Hematopoietic multipotent progenitor cell (in vitro differentiated cells): ENCODE measurements around the gene MR1. TPM values are rescaled to one million over a fixed set of nuclear protein-coding genes. Genes with fewer than 3 reads are reported as not detected.
A peak's percentile ranks its signal among the peaks of the same experiment; 100 is the strongest.

Experiments
- DNase-seq, 3 donors: peaks; one replicate each; pipeline ENCODE4 v3.0.0-alpha.2; 2011 to 2015; ENCODE audit warnings: low read depth in 2 of 3, low spot score in 2 of 3
- total RNA-seq: library from RNA; depleted of rRNA; stranded (reverse); fragments of >200 nt; gene quantifications from one replicate; pipeline ENCODE4 v1.2.3, GENCODE V29; 2012

The MR1 gene
- 15.1 TPM for total RNA-seq

DNA sequence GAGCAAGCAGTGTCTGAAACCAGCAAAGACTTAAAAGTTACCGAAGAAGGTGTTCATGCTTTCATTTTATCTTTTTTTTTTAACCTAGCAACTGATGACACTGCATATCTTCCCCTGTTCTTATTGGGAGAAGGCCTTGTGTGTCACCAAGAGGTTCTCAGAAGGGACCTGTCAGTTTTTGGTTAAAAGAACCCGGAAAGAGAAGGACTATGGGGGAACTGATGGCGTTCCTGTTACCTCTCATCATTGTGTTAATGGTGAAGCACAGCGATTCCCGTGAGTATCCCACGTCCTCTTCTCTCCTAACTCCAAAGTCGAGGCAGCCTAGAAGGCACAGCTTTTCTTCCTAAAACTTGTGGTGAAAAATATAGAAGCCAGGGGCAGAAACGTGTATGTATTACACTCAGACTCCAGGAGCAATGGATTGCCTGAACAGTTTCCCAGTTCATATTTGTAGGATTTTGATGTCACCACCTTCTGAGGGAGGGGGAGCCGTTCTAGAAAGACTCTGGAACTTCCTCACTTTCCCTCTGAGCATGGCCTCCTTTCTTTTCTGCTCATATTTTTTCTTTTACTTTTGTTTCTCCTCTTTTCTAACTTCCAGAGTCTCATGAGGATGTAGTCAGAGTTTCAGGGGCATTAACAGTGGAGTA lies at the start of gene MR1:
Gene MR1 (plus strand): TSS at position 185 of the 653 bp plus-strand sequence. CDS start 25 bp downstream, at position 210.
- peak; percentile 52 to 96 (median 86) for DNase-seq

- DNase-seq, result no peak
These were observed 45.5 kb upstream of the MR1 start for GRCh38 chr1:180988253-180988752.

DNA sequence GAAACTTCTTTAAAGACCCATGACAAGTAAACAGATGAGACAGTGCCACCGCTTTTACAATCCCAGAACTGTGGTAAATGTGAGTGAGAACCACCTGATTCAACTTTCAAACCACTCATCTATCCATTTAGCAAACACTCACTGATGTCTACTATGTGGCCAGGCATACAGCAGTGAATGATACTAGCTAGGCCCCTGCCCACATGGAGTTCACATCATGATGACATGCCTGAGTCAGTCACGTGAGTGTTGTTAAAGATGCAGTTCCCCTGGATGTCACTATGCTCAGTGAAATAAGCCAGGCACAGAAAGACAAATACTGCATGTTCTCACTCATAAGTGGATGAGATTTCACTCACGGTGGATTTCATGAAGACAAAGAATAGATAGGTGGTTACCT lies 39.5 kb upstream of the MR1 start:
- no peak for DNase-seq

- no peak for DNase-seq
These were observed 35.8 kb upstream of the MR1 start for GRCh38 chr1:180997843-180998504.

DNA sequence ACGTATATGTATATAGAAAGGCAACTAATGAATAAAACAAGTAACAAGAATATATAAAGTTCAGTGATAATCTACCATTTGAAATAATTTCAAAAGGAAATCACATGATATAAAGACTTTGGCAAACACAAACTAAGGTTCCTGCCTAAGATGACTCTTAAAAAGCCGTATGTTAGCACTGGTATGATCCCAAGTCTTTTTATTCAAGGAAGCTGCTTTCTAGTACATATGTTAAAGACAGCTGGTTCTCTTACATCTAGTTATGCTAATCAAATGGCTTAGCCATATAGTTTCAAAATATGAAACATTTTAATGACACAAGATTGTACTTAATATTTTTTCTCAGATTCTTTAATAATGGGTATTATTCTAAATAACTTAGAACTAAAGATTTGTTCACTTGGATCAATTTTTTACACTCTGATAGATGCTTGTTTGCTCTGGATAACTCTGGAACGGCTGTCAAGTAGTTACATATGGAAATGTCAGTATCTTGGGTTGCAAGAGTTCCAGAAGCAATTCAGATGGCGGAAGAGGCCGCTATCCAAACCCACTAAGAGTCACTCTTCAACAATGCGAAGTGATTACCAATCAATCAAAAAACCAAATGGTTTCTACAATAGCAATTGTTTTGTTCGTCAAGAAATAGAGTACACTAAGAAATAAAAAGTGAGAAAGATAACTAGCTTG lies 32.5 kb upstream of the MR1 start:
- DNase-seq, result no peak

- DNase-seq, result no peak
These were observed 31.1 kb upstream of the MR1 start for GRCh38 chr1:181002582-181003172.

GRCh38 chr1:181010789-181011188 lies 23.0 kb upstream of the MR1 start:
- DNase-seq, result no peak

DNA sequence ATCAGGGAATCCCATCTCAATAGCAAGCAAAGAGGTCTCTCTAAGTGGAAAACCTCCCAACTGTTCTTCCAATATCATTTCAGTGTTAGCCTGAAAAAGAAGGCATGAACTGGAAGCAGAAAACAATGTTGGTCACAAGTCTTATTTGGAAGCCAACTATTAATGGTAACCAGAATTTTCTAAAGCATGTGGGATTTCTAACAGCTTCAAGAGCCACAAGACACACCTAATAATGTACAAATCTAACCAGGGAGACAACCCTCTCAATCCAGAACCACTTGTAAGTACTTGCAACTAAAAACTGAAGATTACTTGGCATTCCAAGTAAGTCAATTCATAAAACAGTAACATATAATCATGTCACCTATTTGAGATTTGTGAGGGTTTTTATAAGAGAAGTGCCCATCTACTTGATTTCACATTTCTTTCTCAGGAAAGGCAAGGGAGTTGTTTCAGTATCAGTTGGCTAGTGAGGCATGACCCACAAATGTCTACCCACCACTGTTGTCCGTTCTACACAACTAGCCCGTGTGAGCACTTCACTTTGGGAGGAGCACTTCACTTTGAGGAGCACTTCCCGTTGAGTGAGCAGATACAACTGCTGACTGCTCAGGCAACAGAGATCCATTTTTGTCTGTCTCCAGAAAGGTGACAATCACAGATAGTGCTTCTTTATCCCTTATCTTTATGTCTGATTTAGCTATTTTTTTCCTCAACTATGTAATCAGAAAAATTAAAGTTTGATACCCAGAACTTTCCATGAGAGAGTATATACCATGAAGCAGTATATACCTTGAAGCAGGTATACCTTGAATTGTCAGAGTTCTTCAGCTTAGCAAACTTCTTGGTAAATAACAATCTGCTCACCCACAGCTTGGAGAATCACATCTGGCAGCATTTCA lies 22.2 kb upstream of the MR1 start:
- no peak for DNase-seq

GRCh38 chr1:181012203-181012745 lies 21.5 kb upstream of the MR1 start:
- no peak for DNase-seq

GRCh38 chr1:181013144-181013543 lies 20.6 kb upstream of the MR1 start:
- peak in 2 of 3 donors; percentile 24 to 51 for DNase-seq

DNA sequence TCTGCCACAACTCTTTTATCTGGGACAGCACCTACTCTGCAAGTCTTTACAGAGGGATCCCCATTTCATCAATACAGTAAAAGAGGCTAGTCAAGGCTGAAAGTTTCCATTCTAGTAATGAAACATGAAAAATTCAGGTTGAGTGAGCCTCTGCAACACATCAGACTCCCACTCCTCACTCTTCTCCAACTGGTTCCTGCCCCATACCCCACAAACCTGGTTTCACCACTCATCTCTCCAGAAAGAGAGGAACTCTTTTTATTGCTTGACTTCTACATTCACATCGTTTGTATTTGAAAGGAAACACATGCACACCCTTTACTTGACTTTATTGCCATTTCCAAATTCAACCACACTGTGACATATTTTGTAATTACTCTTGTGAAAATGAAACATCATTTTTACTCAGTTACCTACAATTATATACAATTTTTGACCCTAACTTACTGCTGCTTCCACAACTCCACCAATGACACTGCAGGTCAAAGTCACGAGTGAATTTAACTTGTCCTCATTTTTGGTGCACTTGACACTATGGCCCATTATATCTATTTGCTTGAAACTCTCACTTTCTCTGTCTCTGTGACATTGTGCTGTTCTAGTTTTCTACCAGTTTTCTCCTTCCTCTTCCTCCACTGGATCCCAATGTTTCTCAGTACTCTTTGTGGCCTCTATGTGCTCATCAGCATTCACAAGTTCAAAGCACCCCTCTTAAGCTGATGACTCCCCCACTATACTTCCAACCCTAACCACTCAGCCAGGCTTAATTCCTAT lies 19.1 kb upstream of the MR1 start:
- no peak for DNase-seq

GRCh38 chr1:181015251-181015615 lies 18.6 kb upstream of the MR1 start:
- DNase-seq, result peak in 2 of 3 donors; percentile 24 to 62

GRCh38 chr1:181016563-181016962 lies 17.2 kb upstream of the MR1 start:
- DNase-seq, result no peak

GRCh38 chr1:181018901-181019681 lies 14.7 kb upstream of the MR1 start:
- DNase-seq, result no peak

DNA sequence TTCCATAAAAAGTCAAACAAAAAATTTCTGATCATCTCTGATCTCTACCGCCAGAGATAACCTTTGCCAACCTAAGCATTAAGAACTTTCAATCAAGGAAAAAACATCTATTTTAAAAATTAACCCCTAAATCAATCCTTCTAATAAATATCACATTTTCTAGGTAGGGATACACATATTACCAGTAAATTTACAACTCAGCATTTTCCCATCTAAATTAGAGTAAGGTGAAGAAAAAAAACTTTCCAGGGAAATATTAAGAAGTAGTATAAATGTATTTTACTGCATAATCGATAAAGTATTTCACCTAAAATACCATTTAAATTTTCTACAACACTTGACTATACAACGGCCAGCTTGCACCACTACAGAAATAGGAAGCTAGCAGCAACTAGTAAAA lies 12.6 kb upstream of the MR1 start:
- no peak for DNase-seq

GRCh38 chr1:181021811-181022434 lies 11.9 kb upstream of the MR1 start:
- DNase-seq, result peak; percentile 28 to 58 (median 44)

DNA sequence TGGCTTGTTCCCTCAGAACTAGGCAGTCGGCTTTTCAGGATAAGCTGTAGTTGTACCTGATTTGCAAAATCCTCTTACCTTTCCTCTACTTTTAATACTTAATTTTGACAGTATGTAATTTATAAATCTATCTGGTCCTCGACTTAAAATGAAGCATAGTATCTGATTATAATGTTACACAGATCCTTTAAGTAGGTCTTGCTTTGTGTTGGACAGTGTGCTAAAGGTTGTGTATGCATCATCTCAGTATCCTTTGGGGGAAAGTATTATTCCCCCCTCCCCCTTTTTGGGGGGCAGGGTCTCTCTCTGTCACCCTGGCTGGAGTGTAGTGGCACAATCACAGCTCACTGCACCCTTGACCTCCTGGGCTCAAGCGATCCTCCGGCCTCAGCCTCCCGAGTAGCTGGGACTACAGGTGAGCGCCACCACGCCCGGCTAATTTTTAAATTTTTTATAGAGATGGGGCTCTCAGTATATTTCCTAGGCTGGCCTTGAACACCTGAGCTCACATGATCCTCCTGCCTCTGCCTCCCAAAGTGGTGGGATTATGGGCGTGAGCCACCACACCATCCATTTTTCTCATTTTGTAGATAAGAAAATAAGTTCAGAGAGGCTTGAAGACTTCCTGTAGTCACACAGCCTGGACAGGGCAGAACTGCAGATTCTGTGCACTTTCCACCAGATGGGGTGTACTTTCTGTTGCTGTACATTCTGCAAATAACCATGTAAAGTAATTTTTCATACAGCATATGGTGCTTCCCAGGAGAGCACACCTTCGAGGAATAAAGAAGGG lies 10.3 kb upstream of the MR1 start:
- no peak for DNase-seq
